Panc1 (cell line): ENCODE measurements around the gene ASF1B. TPM values are rescaled to one million over a fixed set of nuclear protein-coding genes. Genes with fewer than 3 reads are reported as not detected.

Experiments used
- ATAC-seq: fragments of 200-7000 bp; cut with Tn5 transposase; 2 replicates; pipeline ENCODE4 v1.9.1; 2020; ENCODE audit warnings: mild to moderate bottlenecking, moderate library complexity
- BruUV-seq: library from RNA; stranded (reverse); fragments of 400-500 nt; replicated peaks from 2 replicates; lab custom pipeline; 2021; lab: Mats Ljungman, UMichigan
- CTCF ChIA-PET: fragments of 300-600 bp; sonication (Branson Sonifier 250); formaldehyde crosslinking; loops from one replicate; lab custom pipeline; 2022; ENCODE audit warnings: antibody characterized with exemption; lab: Charles Lee
- POLR2A ChIA-PET: fragments of 300-600 bp; sonication (Branson Sonifier 250); formaldehyde crosslinking; loops from one replicate; lab custom pipeline; 2022; ENCODE audit warnings: antibody characterized with exemption; lab: Charles Lee
- DNase-seq: peaks from one replicate; pipeline ENCODE4 v3.0.0-alpha.2; 2010; ENCODE audit warnings: low read depth, low spot score
- H3K27ac ChIP-seq: 2 replicates; pipeline ENCODE4 v1.5.1; 2011; ENCODE audit warnings: mild to moderate bottlenecking, low read length, inconsistent platforms
- H3K27me3 ChIP-seq: fragments of 200-500 bp; sonication (Bioruptor generic); 2 replicates; pipeline ENCODE4 v1.6.0; 2014; ENCODE audit warnings: low read length, inconsistent platforms; ENCODE audit not compliant: control insufficient read depth, insufficient read depth
- H3K36me3 ChIP-seq: fragments of 200-500 bp; sonication (Bioruptor generic); 2 replicates; pipeline ENCODE4 v1.5.1; 2014; ENCODE audit warnings: inconsistent platforms, mild to moderate bottlenecking, low read length, moderate library complexity; ENCODE audit not compliant: control insufficient read depth, insufficient read depth
- H3K4me1 ChIP-seq: 2 replicates; pipeline ENCODE4 v1.5.1; 2011; ENCODE audit warnings: inconsistent platforms, mild to moderate bottlenecking, low read length, moderate library complexity; ENCODE audit not compliant: control insufficient read depth, insufficient read depth
- H3K4me3 ChIP-seq, 2 experiments: 2 replicates each; pipeline ENCODE4 v1.5.1; 2011 to 2012; ENCODE audit warnings: low read depth in 2 of 2, low read length in 2 of 2, mild to moderate bottlenecking in 2 of 2, inconsistent platforms in 1 of 2, moderate library complexity in 1 of 2
- H3K9me3 ChIP-seq: fragments of 200-500 bp; sonication (Bioruptor generic); 2 replicates; pipeline ENCODE4 v1.5.1; 2014; ENCODE audit warnings: low read depth, mild to moderate bottlenecking, inconsistent platforms, low read length, moderate library complexity; ENCODE audit not compliant: control insufficient read depth, insufficient read depth
- CTCF ChIP-seq: fragments of 450-650 bp; IDR thresholded peaks from 2 replicates; pipeline ENCODE4 v1.5.1; 2017; ENCODE audit warnings: mild to moderate bottlenecking
- POLR2AphosphoS5 ChIP-seq: IDR thresholded peaks from 2 replicates; pipeline ENCODE4 v1.6.1; 2012; ENCODE audit warnings: mild to moderate bottlenecking, low read depth, low read length, moderate library complexity
- SIN3A ChIP-seq: IDR thresholded peaks from 2 replicates; pipeline ENCODE4 v1.6.1; 2012; ENCODE audit warnings: low read depth, mild to moderate bottlenecking, low read length, moderate library complexity, borderline replicate concordance; ENCODE audit not compliant: insufficient read depth
- TCF7L2 ChIP-seq: IDR thresholded peaks from 2 replicates; pipeline ENCODE4 v1.6.1; 2011; ENCODE audit warnings: mild to moderate bottlenecking, low read depth, low read length, inconsistent platforms
- in situ Hi-C: cut with HindIII; loops from 2 replicates; pipeline ENCODE4 v1.10.0; 2016; ENCODE audit warnings: low sequenced_read_pairs, low pct_unique_long_range_greater_than_20kb
- intact Hi-C: fragments of 100-400 bp; cut with micrococcal nuclease; formaldehyde crosslinking; loops from one replicate; pipeline ENCODE4 v1.10.0; 2022; ENCODE audit not compliant: unreplicated experiment
- total RNA-seq: library from RNA; stranded (reverse); gene quantifications from one replicate; pipeline ENCODE4 v1.2.1, GENCODE V29; 2021; ENCODE audit not compliant: unreplicated experiment
- TF ChIP-seq, protein P1 (sequence below), 2 experiments: IDR thresholded peaks; 2 replicates each; pipeline ENCODE4 v1.6.1; 2011 to 2012; ENCODE audit warnings: low read depth in 2 of 2, control low read depth in 1 of 2, low read length in 1 of 2, mild to moderate bottlenecking in 1 of 2, moderate library complexity in 1 of 2; ENCODE audit not compliant: insufficient read depth in 1 of 2

ASF1B gene
- total RNA-seq, 1 experiment from 2014 or later: 35.4 TPM

DNA sequence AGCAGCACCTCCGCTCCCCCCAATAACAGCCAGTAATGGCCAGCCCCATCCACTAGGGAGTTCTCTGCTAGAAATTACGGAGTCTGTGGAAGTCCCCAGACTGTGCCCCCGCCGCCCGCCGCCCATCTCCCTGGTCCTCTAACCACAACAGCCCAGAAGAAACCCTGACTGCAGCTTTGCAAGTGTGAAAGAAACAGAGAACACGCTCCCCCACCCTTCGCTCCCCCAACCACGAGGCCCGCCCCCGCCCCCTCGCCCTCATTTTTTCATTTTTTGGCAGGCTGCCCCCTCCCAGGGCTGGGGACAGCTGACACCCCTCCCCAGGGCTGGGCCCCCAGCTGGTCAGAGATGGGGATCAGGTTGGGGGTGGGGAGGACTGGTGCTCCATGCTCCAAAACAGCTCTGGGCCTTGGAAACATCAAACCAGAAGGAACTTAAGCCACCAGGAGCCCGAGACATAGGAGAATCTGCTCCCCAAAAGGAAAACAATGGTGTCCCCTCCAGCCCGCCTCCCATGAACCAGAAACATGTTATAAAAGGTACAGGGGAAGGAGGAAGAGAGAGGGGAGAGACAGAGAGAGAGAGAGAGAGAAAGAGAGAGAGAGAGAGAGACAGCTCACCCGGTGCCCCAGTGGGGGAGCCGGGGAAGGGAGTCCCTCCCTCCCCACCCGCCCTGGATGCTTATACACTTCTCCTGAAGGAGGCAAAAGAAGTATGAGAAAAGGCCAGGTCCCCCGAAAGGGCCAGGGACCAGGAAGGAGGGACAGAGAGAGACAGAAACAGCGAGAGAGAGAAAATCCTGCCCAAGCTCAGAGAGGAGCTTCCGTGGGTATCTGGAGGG lies 29.8 kb upstream of the ASF1B start:
- H3K4me1 ChIP-seq: no peaks in the 10 kb centered on the region; the same call in 1 of the 2 replicates
- in situ Hi-C loops: no loop called here
- ChIA-PET POLR2A (interaction anchor here (0.7 kb wide), 1 partner anchor 34 kb away, joined by 7 read pairs; no protein-coding TSS in a partner anchor), CTCF (interaction anchor here (0.6 kb wide), 1 partner anchor 182 kb away, joined by 9 read pairs; no protein-coding TSS in a partner anchor)
- DNase-seq (no peak), ATAC-seq (no peak)
- BruUV-seq: no TSS peak
- H3K4me3 ChIP-seq: no peak overlapping the region
- no peaks in the 10 kb centered on the region for H3K9me3 ChIP-seq
- no peaks in the 10 kb centered on the region for H3K27me3 ChIP-seq
- TF ChIP-seq, protein P1, sequence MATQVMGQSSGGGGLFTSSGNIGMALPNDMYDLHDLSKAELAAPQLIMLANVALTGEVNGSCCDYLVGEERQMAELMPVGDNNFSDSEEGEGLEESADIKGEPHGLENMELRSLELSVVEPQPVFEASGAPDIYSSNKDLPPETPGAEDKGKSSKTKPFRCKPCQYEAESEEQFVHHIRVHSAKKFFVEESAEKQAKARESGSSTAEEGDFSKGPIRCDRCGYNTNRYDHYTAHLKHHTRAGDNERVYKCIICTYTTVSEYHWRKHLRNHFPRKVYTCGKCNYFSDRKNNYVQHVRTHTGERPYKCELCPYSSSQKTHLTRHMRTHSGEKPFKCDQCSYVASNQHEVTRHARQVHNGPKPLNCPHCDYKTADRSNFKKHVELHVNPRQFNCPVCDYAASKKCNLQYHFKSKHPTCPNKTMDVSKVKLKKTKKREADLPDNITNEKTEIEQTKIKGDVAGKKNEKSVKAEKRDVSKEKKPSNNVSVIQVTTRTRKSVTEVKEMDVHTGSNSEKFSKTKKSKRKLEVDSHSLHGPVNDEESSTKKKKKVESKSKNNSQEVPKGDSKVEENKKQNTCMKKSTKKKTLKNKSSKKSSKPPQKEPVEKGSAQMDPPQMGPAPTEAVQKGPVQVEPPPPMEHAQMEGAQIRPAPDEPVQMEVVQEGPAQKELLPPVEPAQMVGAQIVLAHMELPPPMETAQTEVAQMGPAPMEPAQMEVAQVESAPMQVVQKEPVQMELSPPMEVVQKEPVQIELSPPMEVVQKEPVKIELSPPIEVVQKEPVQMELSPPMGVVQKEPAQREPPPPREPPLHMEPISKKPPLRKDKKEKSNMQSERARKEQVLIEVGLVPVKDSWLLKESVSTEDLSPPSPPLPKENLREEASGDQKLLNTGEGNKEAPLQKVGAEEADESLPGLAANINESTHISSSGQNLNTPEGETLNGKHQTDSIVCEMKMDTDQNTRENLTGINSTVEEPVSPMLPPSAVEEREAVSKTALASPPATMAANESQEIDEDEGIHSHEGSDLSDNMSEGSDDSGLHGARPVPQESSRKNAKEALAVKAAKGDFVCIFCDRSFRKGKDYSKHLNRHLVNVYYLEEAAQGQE (IDR thresholded peaks at IDR 0.05; ENCODE audit: insufficient read depth in 1 of 2, low read depth in 2 of 2, low read length in 1 of 2): no peak
- no peak for TF ChIP-seq SIN3A
- no peak for TF ChIP-seq TCF7L2
- TF ChIP-seq POLR2AphosphoS5: no peak
- no peak for TF ChIP-seq CTCF
- no peaks in the 10 kb centered on the region for H3K36me3 ChIP-seq
- H3K27ac ChIP-seq: no peak overlapping the region
- intact Hi-C loops: no loop called here

DNA sequence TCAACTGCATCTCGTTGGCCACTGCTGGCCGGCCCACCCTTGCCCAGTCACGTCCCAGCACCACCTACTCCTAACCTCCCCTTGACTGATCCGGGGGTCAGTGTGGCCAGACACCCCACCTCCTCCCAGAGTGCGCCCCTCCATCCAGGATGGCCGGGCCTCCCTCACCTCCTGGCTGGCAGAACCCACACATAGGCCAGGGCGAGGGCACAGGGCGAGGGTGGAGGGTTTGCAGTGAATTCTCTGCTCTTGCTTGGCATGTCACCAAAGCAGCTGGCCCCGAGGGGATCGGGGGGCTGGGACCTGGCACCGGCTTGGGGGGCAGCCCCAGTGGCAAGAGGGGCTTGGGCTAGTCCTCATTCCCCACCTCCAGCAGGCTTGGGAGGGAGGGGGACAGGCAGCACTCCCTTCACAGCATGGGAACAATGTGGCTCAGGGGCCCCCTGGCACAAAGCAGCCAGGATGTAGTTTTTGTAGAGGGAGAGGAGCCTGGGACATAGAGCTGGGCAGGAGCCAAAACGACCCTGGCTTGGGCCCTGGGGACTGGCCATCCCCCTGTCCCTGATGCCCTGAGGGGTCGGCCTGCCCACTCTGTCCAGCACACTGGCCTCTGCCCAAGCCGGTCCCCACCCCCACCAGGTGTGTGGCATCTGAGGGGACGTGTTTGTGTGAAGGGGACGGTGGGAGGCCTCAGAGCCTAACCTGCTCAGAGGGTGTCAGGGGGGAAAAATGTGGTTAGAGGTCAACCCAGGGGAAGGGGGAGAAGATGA lies 28.5 kb upstream of the ASF1B start:
- DNase-seq (no peak), ATAC-seq (no peak)
- H3K36me3 ChIP-seq: no peaks in the 10 kb centered on the region
- in situ Hi-C loops (no loop called here), intact Hi-C loops (no loop called here)
- CTCF ChIA-PET: no interaction called here
- no peak overlapping the region for H3K4me3 ChIP-seq
- POLR2A ChIA-PET: no interaction called here
- H3K27ac ChIP-seq: no peak overlapping the region
- no peaks in the 10 kb centered on the region; the same call in 1 of the 2 replicates for H3K4me1 ChIP-seq
- BruUV-seq: no TSS peak
- TF ChIP-seq, protein P1 (IDR thresholded peaks at IDR 0.05; ENCODE audit: insufficient read depth in 1 of 2, low read depth in 2 of 2, low read length in 1 of 2): no peak
- TF ChIP-seq POLR2AphosphoS5 (no peak), TCF7L2 (no peak), CTCF (no peak), SIN3A (no peak)
- H3K27me3 ChIP-seq: no peaks in the 10 kb centered on the region
- H3K9me3 ChIP-seq: no peaks in the 10 kb centered on the region
